SK-N-MC (cell line): ENCODE measurements around the gene TET1.

Experiments
- EZH2 ChIP-seq: fragments of 200-600 bp; sonication (generic); IDR thresholded peaks from one replicate; pipeline ENCODE4 v1.6.1; 2017; ENCODE audit warnings: antibody characterized with exemption
- POLR2AphosphoS5 ChIP-seq: IDR thresholded peaks from 2 replicates; pipeline ENCODE4 v1.6.1; 2012; ENCODE audit warnings: mild to moderate bottlenecking, low read depth, low read length, borderline replicate concordance

GRCh38 chr10:68600041-68600778 is 40.1 kb downstream of the TET1 start:
- no peak for TF ChIP-seq EZH2
- peak; percentile 69; the same call in 1 of the 2 replicates for TF ChIP-seq POLR2AphosphoS5
